ENCODE results near the gene GRB10. TPM values are rescaled to one million over a fixed set of nuclear protein-coding genes. Genes with fewer than 3 reads are reported as not detected.

The GRB10 gene
- total RNA-seq, 1 experiment from 2014 or later = 92.9 TPM

- H3K27me3 ChIP-seq (ENCODE audit: control insufficient read depth, insufficient read depth, low read length) = no peaks in the 10 kb centered on the region
- peaks cover 1% of the 10 kb centered on the region for H3K36me3 ChIP-seq (replicated peaks; ENCODE audit: control insufficient read depth, insufficient read depth, low read length)
- no peak overlapping the region for H3K4me3 ChIP-seq (ENCODE audit: insufficient read depth, low read depth, low read length)
- no peak for DNase-seq
Measured at GRCh38 chr7:50659329-50659965, 123.2 kb downstream of the GRB10 start.

GRCh38 chr7:50658696-50659095 lies 124.0 kb downstream of the GRB10 start:
- no peaks in the 10 kb centered on the region for H3K27me3 ChIP-seq (ENCODE audit: control insufficient read depth, insufficient read depth, low read length)
- H3K36me3 ChIP-seq (replicated peaks; ENCODE audit: control insufficient read depth, insufficient read depth, low read length) = peaks cover 1% of the 10 kb centered on the region
- no peak for DNase-seq
- no peak overlapping the region for H3K4me3 ChIP-seq (ENCODE audit: insufficient read depth, low read depth, low read length)

- Histone ChIP-seq H3K36me3 (replicated peaks; ENCODE audit: control insufficient read depth, insufficient read depth, low read length) (no peaks in the 10 kb centered on the region; the same call in none of the 2 replicates), H3K4me3 (ENCODE audit: insufficient read depth, low read depth, low read length) (no peak overlapping the region), H3K27me3 (ENCODE audit: control insufficient read depth, insufficient read depth, low read length) (no peaks in the 10 kb centered on the region)
- no peak for DNase-seq
Measured at GRCh38 chr7:50657912-50658311, 124.8 kb downstream of the GRB10 start.

GRCh38 chr7:50657341-50657873 lies 125.3 kb downstream of the GRB10 start:
- no peaks in the 10 kb centered on the region; the same call in none of the 2 replicates for H3K36me3 ChIP-seq (replicated peaks; ENCODE audit: control insufficient read depth, insufficient read depth, low read length)
- no peak overlapping the region for H3K4me3 ChIP-seq (ENCODE audit: insufficient read depth, low read depth, low read length)
- no peak for DNase-seq
- H3K27me3 ChIP-seq (ENCODE audit: control insufficient read depth, insufficient read depth, low read length) = no peaks in the 10 kb centered on the region

GRCh38 chr7:50656141-50656895 lies 126.4 kb downstream of the GRB10 start:
- no peak for DNase-seq
- H3K4me3 ChIP-seq (ENCODE audit: insufficient read depth, low read depth, low read length) = no peak overlapping the region
- H3K36me3 ChIP-seq (replicated peaks; ENCODE audit: control insufficient read depth, insufficient read depth, low read length) = no peaks in the 10 kb centered on the region; the same call in none of the 2 replicates
- no peaks in the 10 kb centered on the region for H3K27me3 ChIP-seq (ENCODE audit: control insufficient read depth, insufficient read depth, low read length)

GRCh38 chr7:50655490-50655889 lies 127.2 kb downstream of the GRB10 start:
- no peak overlapping the region for H3K4me3 ChIP-seq (ENCODE audit: insufficient read depth, low read depth, low read length)
- DNase-seq = no peak

GRCh38 chr7:50655020-50655419 lies 127.7 kb downstream of the GRB10 start:
- H3K27me3 ChIP-seq (ENCODE audit: control insufficient read depth, insufficient read depth, low read length) = no peaks in the 10 kb centered on the region
- no peak for DNase-seq
- no peak overlapping the region for H3K4me3 ChIP-seq (ENCODE audit: insufficient read depth, low read depth, low read length)
- H3K36me3 ChIP-seq (replicated peaks; ENCODE audit: control insufficient read depth, insufficient read depth, low read length) = no peaks in the 10 kb centered on the region; the same call in none of the 2 replicates

More at GRCh38 chr7:50655490-50655889, 127.2 kb downstream of the GRB10 start:
- Histone ChIP-seq H3K27me3 (ENCODE audit: control insufficient read depth, insufficient read depth, low read length) (no peaks in the 10 kb centered on the region), H3K36me3 (replicated peaks; ENCODE audit: control insufficient read depth, insufficient read depth, low read length) (no peaks in the 10 kb centered on the region; the same call in none of the 2 replicates)

GRCh38 chr7:50653981-50654425 lies 128.7 kb downstream of the GRB10 start:
- Histone ChIP-seq H3K36me3 (replicated peaks; ENCODE audit: control insufficient read depth, insufficient read depth, low read length) (no peaks in the 10 kb centered on the region; the same call in none of the 2 replicates), H3K27me3 (ENCODE audit: control insufficient read depth, insufficient read depth, low read length) (no peaks in the 10 kb centered on the region), H3K4me3 (ENCODE audit: insufficient read depth, low read depth, low read length) (no peak overlapping the region)
- no peak for DNase-seq

GRCh38 chr7:50653126-50653864 lies 129.4 kb downstream of the GRB10 start:
- no peaks in the 10 kb centered on the region for H3K27me3 ChIP-seq (ENCODE audit: control insufficient read depth, insufficient read depth, low read length)
- DNase-seq = no peak

GRCh38 chr7:50652400-50653125 lies 130.1 kb downstream of the GRB10 start:
- no peak overlapping the region for H3K4me3 ChIP-seq (ENCODE audit: insufficient read depth, low read depth, low read length)
- DNase-seq = no peak
- no peaks in the 10 kb centered on the region for H3K27me3 ChIP-seq (ENCODE audit: control insufficient read depth, insufficient read depth, low read length)
- H3K36me3 ChIP-seq (replicated peaks; ENCODE audit: control insufficient read depth, insufficient read depth, low read length) = no peaks in the 10 kb centered on the region; the same call in 1 of the 2 replicates

More at GRCh38 chr7:50653126-50653864, 129.4 kb downstream of the GRB10 start:
- Histone ChIP-seq H3K36me3 (replicated peaks; ENCODE audit: control insufficient read depth, insufficient read depth, low read length) (no peaks in the 10 kb centered on the region; the same call in none of the 2 replicates), H3K4me3 (ENCODE audit: insufficient read depth, low read depth, low read length) (no peak overlapping the region)

- no peak for DNase-seq
- no peak overlapping the region for H3K4me3 ChIP-seq (ENCODE audit: insufficient read depth, low read depth, low read length)
- no peaks in the 10 kb centered on the region; the same call in 1 of the 2 replicates for H3K36me3 ChIP-seq (replicated peaks; ENCODE audit: control insufficient read depth, insufficient read depth, low read length)
- no peaks in the 10 kb centered on the region for H3K27me3 ChIP-seq (ENCODE audit: control insufficient read depth, insufficient read depth, low read length)
Measured at GRCh38 chr7:50651271-50651989, 131.3 kb downstream of the GRB10 start.

- Histone ChIP-seq H3K4me3 (ENCODE audit: insufficient read depth, low read depth, low read length) (no peak overlapping the region), H3K36me3 (replicated peaks; ENCODE audit: control insufficient read depth, insufficient read depth, low read length) (no peaks in the 10 kb centered on the region; the same call in 1 of the 2 replicates), H3K27me3 (ENCODE audit: control insufficient read depth, insufficient read depth, low read length) (no peaks in the 10 kb centered on the region)
- no peak for DNase-seq
Measured at GRCh38 chr7:50650057-50650664, 132.5 kb downstream of the GRB10 start.
